Stomach (tissue), 4 donors: Measurements from ENCODE around the gene KRTAP10-4.

Experiments
- EP300 ChIP-seq: sonication (generic); formaldehyde crosslinking; IDR thresholded peaks from one replicate; pipeline ENCODE4 v1.6.1; 2017; ENCODE audit warnings: antibody characterized with exemption
- POLR2AphosphoS5 ChIP-seq, 3 donors: sonication (generic); formaldehyde crosslinking; IDR thresholded peaks; one replicate each; pipeline ENCODE4 v1.6.1; 2016; ENCODE audit warnings: antibody characterized with exemption in 3 of 3
- TF ChIP-seq, protein P1 (sequence below), 7 experiments: fragments of 450-650 bp in 4 of 7; fragments of 200-600 bp in 3 of 7; sonication (generic) in 3 of 7; IDR thresholded peaks; one replicate each; pipeline ENCODE4 v1.5.1; 2016 to 2019; ENCODE audit warnings: antibody characterized with exemption in 7 of 7, control low read depth in 2 of 7, mild to moderate bottlenecking in 1 of 7

DNA sequence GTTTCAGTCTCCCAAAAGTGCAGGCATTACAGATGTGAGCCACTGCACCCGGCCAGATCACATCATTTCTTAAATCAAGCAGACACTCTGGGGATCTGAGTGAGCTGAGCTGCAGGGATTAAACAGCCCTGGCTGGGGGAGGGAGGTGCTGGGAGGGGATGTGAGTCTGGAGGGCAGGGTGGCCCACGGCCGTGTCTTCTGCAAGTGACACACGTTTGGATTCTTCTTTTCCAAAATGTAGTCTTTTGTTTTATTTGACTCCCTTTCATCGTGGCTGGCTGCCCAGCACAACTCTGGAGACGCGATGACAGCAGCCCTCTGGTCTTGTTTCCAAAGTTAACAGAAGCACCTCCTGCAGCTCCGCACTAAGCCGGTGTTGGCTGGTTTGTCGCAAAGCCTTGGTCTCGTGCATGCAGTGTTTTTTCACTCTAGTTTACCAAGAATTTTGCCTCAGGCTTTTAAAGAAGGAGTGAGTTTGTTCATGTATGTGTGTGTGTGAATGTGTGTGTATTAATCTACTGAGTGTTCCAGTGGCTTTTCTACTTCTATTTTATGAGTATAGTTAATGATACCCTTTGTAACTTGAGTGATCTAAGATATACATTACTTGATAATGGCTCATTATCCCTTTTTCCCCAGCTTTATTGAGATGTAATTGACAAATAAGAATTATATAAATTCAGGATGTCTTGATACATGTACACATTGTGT lies 9.7 kb downstream of the KRTAP10-4 start:
- TF ChIP-seq, protein P1, sequence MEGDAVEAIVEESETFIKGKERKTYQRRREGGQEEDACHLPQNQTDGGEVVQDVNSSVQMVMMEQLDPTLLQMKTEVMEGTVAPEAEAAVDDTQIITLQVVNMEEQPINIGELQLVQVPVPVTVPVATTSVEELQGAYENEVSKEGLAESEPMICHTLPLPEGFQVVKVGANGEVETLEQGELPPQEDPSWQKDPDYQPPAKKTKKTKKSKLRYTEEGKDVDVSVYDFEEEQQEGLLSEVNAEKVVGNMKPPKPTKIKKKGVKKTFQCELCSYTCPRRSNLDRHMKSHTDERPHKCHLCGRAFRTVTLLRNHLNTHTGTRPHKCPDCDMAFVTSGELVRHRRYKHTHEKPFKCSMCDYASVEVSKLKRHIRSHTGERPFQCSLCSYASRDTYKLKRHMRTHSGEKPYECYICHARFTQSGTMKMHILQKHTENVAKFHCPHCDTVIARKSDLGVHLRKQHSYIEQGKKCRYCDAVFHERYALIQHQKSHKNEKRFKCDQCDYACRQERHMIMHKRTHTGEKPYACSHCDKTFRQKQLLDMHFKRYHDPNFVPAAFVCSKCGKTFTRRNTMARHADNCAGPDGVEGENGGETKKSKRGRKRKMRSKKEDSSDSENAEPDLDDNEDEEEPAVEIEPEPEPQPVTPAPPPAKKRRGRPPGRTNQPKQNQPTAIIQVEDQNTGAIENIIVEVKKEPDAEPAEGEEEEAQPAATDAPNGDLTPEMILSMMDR (IDR thresholded peaks at IDR 0.05) = no peak
- TF ChIP-seq POLR2AphosphoS5 (IDR thresholded peaks at IDR 0.05) (no peak), EP300 (no peak)
